Natural killer cell treated with Interleukin-12 subunit alpha and Interleukin-12 subunit beta and Interleukin-15 and Interleukin-18, amount 100 ng/mL, for 72 hours (primary cell): ENCODE measurements around the gene ATN1. TPM values are rescaled to one million over a fixed set of nuclear protein-coding genes. Genes with fewer than 3 reads are reported as not detected.

Experiments
- ATAC-seq, 2 donors: fragments of 150-1000 bp; cut with Tn5 transposase in 1 of 2; sonication (Bioruptor Pico), chemical (Tn5 transposase) in 1 of 2; 2 replicates each; pipeline ENCODE4 v1.10.0; 2021
- DNase-seq: peaks from one replicate; pipeline ENCODE4 v3.0.0; 2022; ENCODE audit warnings: low spot score
- H3K27ac Mint-ChIP-seq, 2 donors: 1 replicate in 1 of 2; 2 replicates in 1 of 2; pipeline ENCODE4 v1.8.0; 2022; ENCODE audit warnings: mixed read lengths in 2 of 2, mild to moderate bottlenecking in 1 of 2, moderate library complexity in 1 of 2
- H3K27me3 Mint-ChIP-seq, 2 donors: 1 replicate in 1 of 2; 2 replicates in 1 of 2; pipeline ENCODE4 v1.8.0; 2022; ENCODE audit warnings: mixed read lengths in 2 of 2
- H3K36me3 Mint-ChIP-seq: one replicate; pipeline ENCODE4 v1.8.0; 2022; ENCODE audit warnings: mixed read lengths
- H3K4me1 Mint-ChIP-seq, 2 donors: 1 replicate in 1 of 2; 2 replicates in 1 of 2; pipeline ENCODE4 v1.8.0; 2022; ENCODE audit warnings: low read depth in 2 of 2, mixed read lengths in 2 of 2, mild to moderate bottlenecking in 1 of 2
- H3K4me3 Mint-ChIP-seq: one replicate; pipeline ENCODE4 v1.8.0; 2022; ENCODE audit warnings: mixed read lengths
- H3K9me3 Mint-ChIP-seq: 2 replicates; pipeline ENCODE4 v1.8.0; 2022; ENCODE audit warnings: mixed read lengths
- total RNA-seq, 2 donors: library from RNA; stranded (reverse); gene quantifications; one replicate each; pipeline ENCODE4 v1.2.3, GENCODE V29; 2022

Gene ATN1
- total RNA-seq, 2 donors from 2014 or later = 36.5 to 62.2 TPM

DNA sequence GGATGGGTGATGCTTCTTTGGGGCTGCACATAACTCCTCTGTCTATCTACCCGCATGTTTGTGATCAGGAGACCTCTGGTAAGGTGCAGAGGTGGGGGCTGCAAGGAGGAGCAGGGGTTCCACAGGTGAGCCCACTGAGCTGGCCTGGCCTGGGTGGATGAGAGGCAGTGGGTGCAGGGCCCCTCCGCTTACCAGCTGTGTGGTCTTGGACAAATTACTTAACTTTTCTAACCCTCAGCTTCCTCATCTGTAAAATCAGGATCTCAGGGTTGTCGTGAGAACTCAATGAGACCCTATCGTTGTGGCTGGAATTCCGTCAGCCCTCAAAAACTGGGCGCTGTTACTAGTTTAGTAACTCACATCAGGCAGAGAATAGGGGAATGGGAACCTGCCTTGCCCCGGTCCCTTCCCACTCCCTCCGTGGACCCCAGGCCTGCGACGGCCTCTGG lies 30.9 kb downstream of the ATN1 start:
- ATAC-seq (no peak), DNase-seq (peak; percentile 57)
- Mint-ChIP-seq H3K4me3 (peak overlapping the region; percentile 91), H3K27ac (peak overlapping the region; percentile 95 to 97), H3K27me3 (no peaks in the 10 kb centered on the region), H3K36me3 (peaks cover 4% of the 10 kb centered on the region), H3K4me1 (peaks cover 70 to 79% of the 10 kb centered on the region in 2 donors), H3K9me3 (no peaks in the 10 kb centered on the region)

DNA sequence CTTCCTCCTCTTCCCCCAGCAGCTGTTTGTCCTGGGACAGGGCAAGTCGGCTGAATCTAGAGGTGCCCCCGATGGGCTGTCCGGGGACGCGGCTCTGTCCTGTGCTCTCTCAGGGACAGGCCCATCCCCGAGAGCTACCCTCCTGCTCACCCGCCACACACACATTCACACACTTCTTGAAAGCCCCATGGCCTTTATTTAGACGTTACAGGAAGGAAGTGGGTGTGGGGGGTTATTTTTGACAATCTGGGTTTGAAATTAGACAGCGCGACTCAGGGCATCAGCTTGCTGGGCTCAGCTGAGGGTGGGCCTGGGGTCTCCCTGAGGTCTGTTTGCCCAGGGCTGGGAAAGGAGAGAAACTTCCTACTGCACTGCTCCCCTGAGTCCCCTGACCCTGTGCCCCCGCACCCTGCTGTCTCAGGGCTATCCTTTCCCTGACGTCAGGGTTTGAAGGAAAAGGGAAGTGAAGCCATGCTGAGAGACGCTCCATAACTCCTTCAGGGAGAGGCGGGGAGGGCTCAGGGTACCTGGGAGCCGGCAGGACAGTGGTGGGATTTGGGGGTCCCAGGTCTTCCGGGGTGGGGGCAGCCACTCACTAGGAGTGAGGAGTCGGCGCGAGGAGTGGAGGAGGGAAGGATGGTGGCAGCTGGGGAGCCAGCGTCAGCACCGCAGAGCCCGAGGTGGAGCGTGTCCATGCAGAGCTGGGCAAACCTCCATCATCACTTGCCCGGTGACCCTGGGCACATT lies 31.5 kb downstream of the ATN1 start:
- H3K27me3 Mint-ChIP-seq = no peaks in the 10 kb centered on the region
- ATAC-seq = peak; percentile 73 to 75

DNA sequence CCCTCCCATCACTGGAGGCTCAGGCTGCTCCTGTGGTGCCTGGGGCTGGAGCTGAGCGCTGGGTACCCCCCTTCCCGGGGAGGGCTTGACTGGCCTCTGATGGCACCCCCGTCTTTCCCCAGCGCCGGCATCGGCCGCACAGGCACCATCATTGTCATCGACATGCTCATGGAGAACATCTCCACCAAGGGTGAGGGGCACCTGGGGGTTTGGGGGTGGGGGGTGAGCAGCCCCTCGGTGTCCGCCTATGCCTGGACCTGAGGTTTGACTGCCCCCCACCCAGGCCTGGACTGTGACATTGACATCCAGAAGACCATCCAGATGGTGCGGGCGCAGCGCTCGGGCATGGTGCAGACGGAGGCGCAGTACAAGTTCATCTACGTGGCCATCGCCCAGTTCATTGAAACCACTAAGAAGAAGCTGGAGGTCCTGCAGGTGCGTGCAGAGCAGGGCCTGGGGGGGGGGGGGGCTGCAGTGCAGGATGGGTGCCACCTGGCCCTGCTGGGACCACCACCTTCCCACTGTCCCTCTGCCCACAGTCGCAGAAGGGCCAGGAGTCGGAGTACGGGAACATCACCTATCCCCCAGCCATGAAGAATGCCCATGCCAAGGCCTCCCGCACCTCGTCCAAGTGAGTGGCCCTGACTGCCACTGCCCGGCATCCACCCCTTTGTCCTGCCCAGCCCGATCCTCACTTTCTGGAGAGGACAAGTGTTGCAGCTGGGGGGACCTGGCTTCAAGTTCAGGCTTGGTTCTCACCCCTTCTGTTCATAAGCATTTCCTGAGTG lies 32.2 kb downstream of the ATN1 start:
- ATAC-seq (no peak), DNase-seq (no peak)
- Mint-ChIP-seq H3K27me3 (no peaks in the 10 kb centered on the region), H3K4me1 (peaks cover 58 to 66% of the 10 kb centered on the region in 2 donors), H3K27ac (peak overlapping the region; percentile 96 to 97), H3K4me3 (peak overlapping the region; percentile 91), H3K9me3 (no peaks in the 10 kb centered on the region), H3K36me3 (peaks cover 4% of the 10 kb centered on the region)

More for the DNA sequence above, 31.5 kb downstream of the ATN1 start:
- peak overlapping the region; percentile 91 for H3K4me3 Mint-ChIP-seq
- DNase-seq = peak; percentile 89
- H3K36me3 Mint-ChIP-seq = peaks cover 4% of the 10 kb centered on the region
- H3K27ac Mint-ChIP-seq = peak overlapping the region; percentile 95 to 97
- no peaks in the 10 kb centered on the region for H3K9me3 Mint-ChIP-seq
- peaks cover 66 to 74% of the 10 kb centered on the region in 2 donors for H3K4me1 Mint-ChIP-seq

DNA sequence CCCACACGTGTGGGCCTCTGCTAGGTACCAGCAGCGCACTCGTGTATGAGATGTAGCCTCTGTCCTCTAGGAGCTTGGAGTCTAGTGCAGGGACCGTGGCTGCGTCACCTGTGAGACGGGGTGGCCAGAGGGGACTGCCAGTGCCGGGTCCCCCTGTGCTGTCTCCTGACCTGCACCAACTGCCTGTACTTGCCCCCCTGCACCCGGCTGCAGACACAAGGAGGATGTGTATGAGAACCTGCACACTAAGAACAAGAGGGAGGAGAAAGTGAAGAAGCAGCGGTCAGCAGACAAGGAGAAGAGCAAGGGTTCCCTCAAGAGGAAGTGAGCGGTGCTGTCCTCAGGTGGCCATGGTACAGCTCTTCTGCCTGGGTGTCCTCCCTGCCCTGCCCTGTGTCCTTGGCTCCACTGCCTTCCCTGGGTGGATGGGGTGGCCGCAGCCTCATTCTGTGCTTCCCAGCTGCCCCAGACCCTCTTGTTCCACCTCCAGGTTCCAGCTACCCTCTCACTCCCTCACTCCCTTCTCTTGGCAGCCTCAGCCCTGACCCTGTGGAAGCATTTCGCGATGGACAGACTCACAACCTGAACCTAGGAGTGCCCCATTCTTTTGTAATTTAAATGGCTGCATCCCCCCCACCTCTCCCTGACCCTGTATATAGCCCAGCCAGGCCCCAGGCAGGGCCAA lies 33.0 kb downstream of the ATN1 start:
- peaks cover 62 to 63% of the 10 kb centered on the region in 2 donors for H3K4me1 Mint-ChIP-seq
- peaks cover 9% of the 10 kb centered on the region for H3K36me3 Mint-ChIP-seq
- DNase-seq = no peak
- H3K9me3 Mint-ChIP-seq = no peaks in the 10 kb centered on the region
- peak overlapping the region; percentile 96 for H3K27ac Mint-ChIP-seq
- H3K4me3 Mint-ChIP-seq = peak overlapping the region; percentile 89
- H3K27me3 Mint-ChIP-seq = no peaks in the 10 kb centered on the region
- peak; percentile 63 to 69 for ATAC-seq

DNA sequence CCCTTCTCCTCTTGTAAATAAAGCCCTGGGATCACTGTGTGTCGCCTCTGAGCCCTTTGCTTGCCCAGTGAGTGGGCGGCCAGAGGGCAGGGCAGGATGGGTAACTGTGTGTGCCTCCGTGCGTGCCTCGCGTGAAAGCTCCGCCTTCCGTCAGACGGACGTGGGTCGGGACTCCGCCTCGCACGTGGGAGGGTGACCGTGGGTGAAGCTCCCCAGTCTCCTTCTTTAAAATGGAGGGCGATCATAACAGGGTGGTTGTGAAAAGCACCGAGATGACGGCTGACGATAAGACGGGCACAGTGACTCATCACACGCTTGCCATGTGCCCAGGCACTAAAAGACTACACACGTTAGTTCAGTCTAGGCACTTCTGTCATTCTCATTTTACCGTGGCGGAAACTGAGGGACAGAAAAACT lies 33.5 kb downstream of the ATN1 start:
- Mint-ChIP-seq H3K27ac (peak overlapping the region; percentile 96), H3K27me3 (no peaks in the 10 kb centered on the region), H3K9me3 (no peaks in the 10 kb centered on the region), H3K36me3 (peaks cover 12% of the 10 kb centered on the region), H3K4me1 (peaks cover 58 to 59% of the 10 kb centered on the region in 2 donors), H3K4me3 (peak overlapping the region; percentile 89)
- DNase-seq = peak; percentile 92
- peak; percentile 74 to 82 for ATAC-seq

DNA sequence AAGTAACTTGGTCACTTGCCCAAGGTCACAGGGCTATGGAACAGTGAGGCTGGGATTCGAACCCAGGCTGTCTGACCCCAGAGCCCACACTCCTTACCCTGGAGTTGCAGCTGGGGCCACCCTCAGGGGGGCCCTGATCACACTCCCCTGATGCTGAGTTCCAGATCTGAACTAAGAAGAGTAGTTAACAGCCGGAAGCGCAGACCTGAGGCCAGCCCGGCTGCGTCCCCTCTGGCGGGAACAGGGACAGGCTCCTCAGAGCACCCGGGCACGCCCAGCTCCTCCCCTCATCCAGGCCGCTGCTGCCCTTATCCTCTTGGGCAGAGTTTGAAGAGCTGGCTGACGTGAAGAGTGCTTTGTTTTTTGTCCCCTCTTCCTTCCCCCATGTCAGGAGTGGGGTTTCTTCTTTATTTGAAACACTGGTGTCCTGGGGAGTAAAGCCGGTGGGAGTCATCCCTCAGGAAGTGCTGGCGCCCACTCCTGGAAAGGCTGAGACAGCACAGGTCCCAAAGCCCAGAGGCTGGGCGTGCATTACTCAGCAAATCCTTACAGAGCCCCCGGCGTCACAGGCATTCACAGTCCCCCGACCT lies 34.0 kb downstream of the ATN1 start:
- Mint-ChIP-seq H3K27ac (peak overlapping the region; percentile 96), H3K36me3 (peaks cover 17% of the 10 kb centered on the region), H3K27me3 (no peaks in the 10 kb centered on the region), H3K9me3 (no peaks in the 10 kb centered on the region), H3K4me3 (peak overlapping the region; percentile 89), H3K4me1 (peaks cover 56 to 57% of the 10 kb centered on the region in 2 donors)
- DNase-seq (no peak), ATAC-seq (peak in 1 of 2 donors; percentile 34)

DNA sequence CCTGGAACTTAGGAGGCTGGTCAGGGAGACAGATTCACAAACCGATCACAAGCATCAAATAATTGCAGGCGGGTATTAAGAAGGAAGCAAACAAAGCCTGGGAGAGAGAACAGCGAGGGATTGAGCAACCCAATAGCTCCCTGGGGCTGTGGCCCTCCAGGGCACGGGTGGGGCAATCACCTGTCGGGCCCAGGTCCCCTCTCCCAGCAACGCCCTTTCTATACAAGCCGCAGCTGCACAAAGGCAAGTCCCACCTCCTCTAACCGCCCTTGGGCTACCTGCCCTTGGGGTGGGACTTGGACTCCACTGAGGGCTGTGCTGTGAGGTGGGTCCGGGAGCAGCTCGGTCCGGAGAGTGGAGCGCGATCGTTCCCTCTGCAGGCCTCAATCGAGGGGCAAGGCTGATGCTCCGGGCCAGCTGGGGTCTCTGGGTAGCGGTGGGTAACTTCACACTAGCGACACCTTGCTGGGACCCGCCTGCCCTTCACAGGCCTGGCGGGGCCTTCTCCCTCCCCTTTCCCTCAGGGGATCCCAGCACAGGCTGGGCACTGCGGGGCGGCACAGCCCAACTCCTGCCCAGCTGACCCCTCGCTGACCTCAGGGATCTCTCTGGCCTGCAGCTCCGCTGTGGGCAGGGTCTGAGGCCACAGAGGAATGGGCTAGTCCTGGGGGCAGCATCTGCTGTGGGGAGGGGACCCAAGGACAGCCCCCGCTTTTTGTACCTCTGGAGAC lies 34.7 kb downstream of the ATN1 start:
- peaks cover 13% of the 10 kb centered on the region for H3K36me3 Mint-ChIP-seq
- H3K27ac Mint-ChIP-seq = peak overlapping the region; percentile 96
- peaks cover 50 to 51% of the 10 kb centered on the region in 2 donors for H3K4me1 Mint-ChIP-seq
- ATAC-seq = no peak
- no peaks in the 10 kb centered on the region for H3K27me3 Mint-ChIP-seq
- H3K4me3 Mint-ChIP-seq = peak overlapping the region; percentile 89
- no peaks in the 10 kb centered on the region for H3K9me3 Mint-ChIP-seq
- DNase-seq = no peak

DNA sequence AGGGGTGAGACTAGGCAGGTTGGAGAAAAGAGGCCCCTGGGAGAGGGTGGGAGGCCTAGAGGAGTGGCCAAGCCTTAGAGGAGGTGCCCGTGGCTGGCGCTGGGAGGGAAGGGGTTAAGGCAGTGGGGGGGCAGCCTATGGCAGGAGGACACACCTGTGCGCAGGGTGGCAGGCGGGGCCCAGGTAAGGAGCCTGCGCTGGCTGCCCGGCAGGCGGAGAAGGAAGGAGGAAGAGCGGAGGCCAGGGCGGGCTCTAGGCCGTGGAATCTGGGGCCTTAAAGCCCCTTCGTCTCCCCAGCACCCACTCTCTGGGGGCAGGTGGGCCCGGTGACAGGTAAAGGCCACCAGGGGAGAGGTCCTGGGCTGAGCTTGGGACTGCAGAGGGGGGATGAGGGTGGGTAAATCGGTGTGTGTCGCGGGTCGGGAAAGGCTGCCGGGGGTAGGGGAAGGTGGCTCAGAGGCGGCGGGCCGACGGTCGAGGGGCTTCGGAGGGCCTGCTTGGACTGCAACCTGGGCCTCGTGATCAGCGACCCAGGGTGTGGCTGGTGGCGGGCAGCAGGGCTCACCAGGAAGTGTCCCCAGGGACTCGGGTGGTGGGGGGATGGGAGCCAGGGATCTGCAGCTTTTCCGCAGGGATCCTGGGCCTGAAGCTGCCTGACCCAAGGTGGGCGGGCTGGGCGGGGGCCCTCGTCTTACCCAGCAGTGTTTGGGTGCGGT lies 35.4 kb downstream of the ATN1 start:
- DNase-seq = no peak
- H3K4me3 Mint-ChIP-seq = no peak overlapping the region
- H3K4me1 Mint-ChIP-seq = peaks cover 45 to 47% of the 10 kb centered on the region in 2 donors
- H3K9me3 Mint-ChIP-seq = no peaks in the 10 kb centered on the region
- H3K27ac Mint-ChIP-seq = peak overlapping the region; percentile 96
- ATAC-seq = no peak
- no peaks in the 10 kb centered on the region for H3K27me3 Mint-ChIP-seq
- peaks cover 13% of the 10 kb centered on the region for H3K36me3 Mint-ChIP-seq

DNA sequence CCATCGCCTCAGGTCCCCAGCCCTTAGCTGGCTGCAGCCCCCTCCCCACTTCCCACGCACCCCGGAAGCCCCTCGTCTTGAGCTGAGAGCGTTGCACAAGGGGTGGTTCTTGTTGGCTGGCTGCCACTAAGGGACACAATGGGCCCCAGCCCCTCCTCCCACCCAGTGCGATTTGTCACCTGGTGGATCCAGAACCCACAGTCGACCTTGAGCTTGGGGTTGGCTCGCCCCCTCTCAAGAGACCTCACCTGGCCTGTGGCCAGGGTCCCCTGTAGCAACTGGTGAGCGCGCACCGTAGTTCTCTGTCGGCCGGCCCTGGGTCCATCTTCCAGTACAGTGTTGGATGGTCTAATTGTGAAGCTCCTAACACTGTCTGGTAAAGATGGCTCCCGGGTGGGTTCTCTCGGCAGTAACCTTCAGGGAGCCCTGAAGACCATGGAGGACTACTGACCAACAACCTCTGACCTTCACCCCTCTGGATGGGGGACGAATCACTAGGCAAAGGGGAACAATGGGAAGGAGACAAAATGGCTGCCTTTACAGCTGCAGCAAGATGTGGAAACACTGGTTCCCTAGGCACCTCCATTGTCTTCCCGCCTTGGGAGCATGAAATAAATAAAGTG lies 36.1 kb downstream of the ATN1 start:
- Mint-ChIP-seq H3K27me3 (no peaks in the 10 kb centered on the region), H3K4me3 (no peak overlapping the region), H3K27ac (peak overlapping the region; percentile 84), H3K4me1 (peaks cover 42 to 47% of the 10 kb centered on the region in 2 donors), H3K9me3 (no peaks in the 10 kb centered on the region), H3K36me3 (peaks cover 16% of the 10 kb centered on the region)
- DNase-seq = no peak
- no peak for ATAC-seq

DNA sequence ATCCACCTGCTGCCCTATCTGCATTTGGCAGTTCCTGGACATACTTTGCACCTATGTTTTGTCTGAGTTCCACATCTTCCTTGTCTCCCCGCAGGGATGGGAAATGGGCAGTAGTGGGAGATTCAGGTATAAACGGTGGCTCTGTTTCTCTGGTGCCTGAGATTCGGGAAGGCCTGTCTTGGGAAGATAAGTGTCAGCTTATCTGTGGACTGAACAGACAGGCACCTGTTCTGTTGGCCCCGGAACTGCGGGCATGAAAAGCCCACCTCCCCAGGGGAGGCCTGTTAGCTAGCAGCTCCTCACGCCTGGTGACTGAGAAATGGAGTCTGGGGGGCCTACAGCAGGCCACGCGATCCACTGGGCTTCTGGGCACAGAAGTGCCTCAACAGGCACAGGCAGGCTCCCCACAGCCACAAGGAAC lies 36.9 kb downstream of the ATN1 start:
- H3K27ac Mint-ChIP-seq = peak overlapping the region; percentile 84
- DNase-seq (no peak), ATAC-seq (no peak)
- peaks cover 21% of the 10 kb centered on the region for H3K36me3 Mint-ChIP-seq
- no peaks in the 10 kb centered on the region for H3K9me3 Mint-ChIP-seq
- peaks cover 40 to 45% of the 10 kb centered on the region in 2 donors for H3K4me1 Mint-ChIP-seq
- H3K4me3 Mint-ChIP-seq = no peak overlapping the region
- H3K27me3 Mint-ChIP-seq = no peaks in the 10 kb centered on the region

DNA sequence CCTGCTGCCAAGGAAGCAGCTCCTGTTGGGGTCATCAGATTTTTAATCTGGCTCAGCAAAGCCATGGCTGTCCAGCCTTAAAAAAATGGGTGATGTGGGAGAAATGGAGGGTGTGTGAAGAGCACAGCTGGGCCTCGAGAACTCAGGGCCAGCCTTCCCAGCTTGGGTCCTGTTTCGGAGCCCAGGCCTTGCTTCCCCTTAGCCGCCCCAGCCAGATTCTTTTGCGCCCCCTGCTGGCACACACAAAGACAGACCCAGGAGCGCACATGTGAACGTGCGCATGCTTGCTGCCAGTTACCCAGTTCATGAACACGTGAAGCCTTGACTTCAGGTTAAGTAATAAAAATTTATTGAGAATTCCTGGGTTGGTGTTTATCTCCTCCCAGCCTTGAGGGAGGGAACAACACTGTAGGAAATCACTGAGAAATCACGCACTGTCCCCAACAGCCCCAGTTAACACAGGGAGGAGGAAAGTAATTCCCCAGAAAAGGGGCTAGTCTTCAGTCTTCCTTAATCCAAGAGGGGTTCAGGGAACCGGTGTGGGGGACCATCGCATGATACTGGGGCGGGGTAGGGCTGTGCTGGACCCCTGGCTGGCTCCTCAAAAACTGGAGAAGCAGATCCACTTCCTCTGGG lies 37.4 kb downstream of the ATN1 start:
- peak overlapping the region; percentile 84 for H3K27ac Mint-ChIP-seq
- peak; percentile 56 to 64 for ATAC-seq
- H3K27me3 Mint-ChIP-seq = no peaks in the 10 kb centered on the region
- peak; percentile 87 for DNase-seq
- no peak overlapping the region for H3K4me3 Mint-ChIP-seq
- H3K36me3 Mint-ChIP-seq = peaks cover 21% of the 10 kb centered on the region
- H3K4me1 Mint-ChIP-seq = peaks cover 40 to 45% of the 10 kb centered on the region in 2 donors
- H3K9me3 Mint-ChIP-seq = no peaks in the 10 kb centered on the region

DNA sequence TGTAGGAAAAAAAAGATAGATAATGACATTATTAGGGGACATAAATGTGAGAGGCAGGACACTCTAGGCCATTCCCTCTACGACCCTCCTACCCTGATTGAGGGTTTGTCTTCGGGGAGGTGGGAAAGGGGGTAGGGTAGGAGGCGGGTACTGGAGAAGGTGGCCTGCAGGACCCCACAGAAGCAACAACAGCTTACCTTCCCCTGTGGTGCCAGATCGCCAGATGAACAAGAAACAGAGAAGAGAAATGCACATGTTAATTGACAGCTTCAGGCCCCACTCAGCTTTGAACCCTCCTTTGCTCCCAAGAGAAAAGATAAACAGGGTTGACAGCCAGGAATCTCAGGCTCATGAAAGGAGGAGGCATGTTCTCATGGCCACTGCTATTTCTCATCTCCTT lies 38.0 kb downstream of the ATN1 start:
- no peak overlapping the region for H3K4me3 Mint-ChIP-seq
- DNase-seq (no peak), ATAC-seq (no peak)
- no peaks in the 10 kb centered on the region for H3K27me3 Mint-ChIP-seq
- no peaks in the 10 kb centered on the region for H3K9me3 Mint-ChIP-seq
- peaks cover 24% of the 10 kb centered on the region for H3K36me3 Mint-ChIP-seq
- peaks cover 36 to 42% of the 10 kb centered on the region in 2 donors for H3K4me1 Mint-ChIP-seq
- H3K27ac Mint-ChIP-seq = peak overlapping the region; percentile 84
